ENCODE results near the gene MPPED1.

DNA sequence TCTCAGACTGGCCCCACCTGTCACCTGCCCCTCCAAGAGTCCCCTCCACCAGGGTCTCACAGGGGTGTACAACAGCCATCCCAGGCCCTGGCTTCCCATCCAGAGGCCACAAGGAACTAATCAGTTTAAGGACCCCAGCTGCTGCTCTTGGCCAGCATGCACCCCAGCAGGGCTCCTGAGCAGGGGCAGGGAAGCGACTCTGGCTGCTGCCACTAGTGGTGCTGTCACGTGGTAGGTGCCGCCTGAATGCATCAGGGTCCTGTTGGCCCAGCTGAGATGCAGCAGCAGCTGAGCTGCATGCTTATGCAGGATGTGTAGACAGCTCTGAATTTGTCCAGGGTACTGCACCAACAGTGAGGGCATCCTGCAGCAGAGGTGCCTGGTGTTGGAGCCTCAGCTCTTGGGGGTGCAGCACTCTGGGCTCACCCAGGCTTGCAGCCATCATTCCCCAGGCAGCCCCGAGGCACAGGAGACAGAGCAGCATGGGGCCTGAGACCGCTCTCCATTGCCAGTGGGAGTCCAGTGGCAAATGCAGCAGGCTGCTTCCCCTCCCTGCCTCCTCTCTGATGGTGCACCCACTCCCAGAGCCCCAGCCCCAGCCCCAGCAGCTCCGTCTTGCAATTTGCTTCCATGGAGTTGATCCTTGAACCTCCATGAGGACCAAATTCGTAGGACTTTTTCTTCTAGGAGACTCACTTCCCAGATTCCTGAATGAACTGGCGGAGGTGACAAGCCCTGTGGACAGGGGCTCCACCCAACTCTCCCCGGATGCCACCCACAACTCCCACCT is 98.7 kb downstream of the MPPED1 start:
- TF ChIP-seq POLR2AphosphoS5 (IDR thresholded peaks at IDR 0.05; ENCODE audit: borderline replicate concordance, low read depth, low read length) = no peak
- no peak for TF ChIP-seq EZH2 (IDR thresholded peaks at IDR 0.05)
